HepG2 (cell line): Measurements from ENCODE around the gene ANKHD1.
"Not testable (repeated sequence)": the region's sequence is repeated elsewhere in the genome, so short reads cannot be mapped to it uniquely, and the experiment has no call there.

ENCODE experiments used
- MXI1 ChIP-seq: IDR thresholded peaks from 3 replicates; pipeline ENCODE4 v1.6.1; 2012; ENCODE audit warnings: low read depth, low read length, inconsistent platforms, borderline replicate concordance
- MYNN ChIP-seq: sonication (generic); formaldehyde crosslinking; IDR thresholded peaks from 2 replicates; pipeline ENCODE4 v1.4.0; 2020; ENCODE audit warnings: mild to moderate bottlenecking, low read depth, missing genetic modification reagents
- NFE2L1 ChIP-seq: sonication (generic); formaldehyde crosslinking; IDR thresholded peaks from 2 replicates; pipeline ENCODE4 v1.4.0; 2020; ENCODE audit warnings: missing genetic modification reagents, mild to moderate bottlenecking, borderline replicate concordance
- POLR2A ChIP-seq, 2 experiments: IDR thresholded peaks; 2 replicates each; pipeline ENCODE4 v1.6.1; 2011; ENCODE audit warnings: low read depth in 2 of 2, low read length in 2 of 2, mild to moderate bottlenecking in 1 of 2, moderate library complexity in 1 of 2; ENCODE audit not compliant: insufficient read depth in 1 of 2
- RFX5 ChIP-seq: IDR thresholded peaks from 2 replicates; pipeline ENCODE4 v1.6.1; 2011; ENCODE audit warnings: low read depth, low read length, improper control_type of control experiment
- ZBTB7B ChIP-seq: sonication (generic); formaldehyde crosslinking; IDR thresholded peaks from 2 replicates; pipeline ENCODE4 v1.4.0; 2020; ENCODE audit warnings: missing genetic modification reagents
- ZNF329 ChIP-seq: sonication (generic); formaldehyde crosslinking; IDR thresholded peaks from 2 replicates; pipeline ENCODE4 v1.9.0; 2021; ENCODE audit warnings: low read depth, mild to moderate bottlenecking, missing genetic modification reagents
- ZNF331 ChIP-seq: sonication (generic); formaldehyde crosslinking; IDR thresholded peaks from 2 replicates; pipeline ENCODE4 v1.4.0; 2020; ENCODE audit warnings: missing genetic modification reagents
- ZSCAN9 ChIP-seq: IDR thresholded peaks from 2 replicates; pipeline ENCODE4 v1.6.1; 2016; ENCODE audit warnings: borderline replicate concordance
- TF ChIP-seq, protein P1 (sequence below): sonication (generic); formaldehyde crosslinking; conservative IDR thresholded peaks from 2 replicates; pipeline ENCODE4 v1.8.0; 2022; ENCODE audit warnings: missing genetic modification reagents
- TF ChIP-seq, protein P2 (sequence below): sonication (generic); formaldehyde crosslinking; IDR thresholded peaks from 2 replicates; pipeline ENCODE4 v1.9.0; 2021; ENCODE audit warnings: missing genetic modification reagents, mild to moderate bottlenecking, borderline replicate concordance
- TF ChIP-seq, protein P3 (sequence below), 2 experiments: IDR thresholded peaks; 2 replicates each; pipeline ENCODE4 v1.6.1; 2011 to 2012; ENCODE audit warnings: low read length in 2 of 2, borderline replicate concordance in 1 of 2, low read depth in 1 of 2, mild to moderate bottlenecking in 1 of 2, moderate library complexity in 1 of 2
- TF ChIP-seq, protein P4 (sequence below): sonication (generic); formaldehyde crosslinking; IDR thresholded peaks from 2 replicates; pipeline ENCODE4 v1.4.0; 2020; ENCODE audit warnings: missing genetic modification reagents

DNA sequence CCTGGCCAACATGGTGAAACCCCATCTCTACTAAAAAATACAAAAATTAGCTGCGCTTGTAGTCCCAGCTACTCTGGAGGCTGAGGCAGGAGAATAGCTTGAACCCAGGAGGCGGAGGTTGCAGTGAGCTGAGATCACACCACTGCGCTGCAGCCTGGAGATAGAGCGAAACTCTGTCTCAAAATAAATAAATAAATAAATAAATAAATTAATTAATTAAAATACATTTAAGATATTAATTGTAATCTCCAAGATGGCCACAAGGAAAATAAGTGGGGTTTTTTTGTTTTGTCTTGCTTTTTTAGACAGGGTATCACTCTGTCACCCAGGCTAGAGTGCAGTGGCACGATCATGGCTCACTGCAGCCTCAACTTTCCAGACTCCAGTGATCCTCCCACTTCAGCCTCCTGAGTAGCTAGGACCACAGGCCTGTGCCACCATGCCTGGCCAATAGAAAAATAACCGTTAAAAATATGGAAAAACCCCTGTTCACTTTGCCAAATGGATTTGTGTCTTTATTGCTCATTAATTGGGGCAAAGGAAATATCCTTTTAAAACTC, 177.6 kb downstream of the ANKHD1 start:
- not testable (repeated sequence) for TF ChIP-seq POLR2A (IDR thresholded peaks at IDR 0.05; ENCODE audit: insufficient read depth in 1 of 2, low read depth in 2 of 2, low read length in 2 of 2); MYNN (CRISPR knock-in tag); ZSCAN9; NFE2L1; ZNF331 (CRISPR knock-in tag); ZBTB7B; ZNF329; MXI1; RFX5
- TF ChIP-seq, protein P1, sequence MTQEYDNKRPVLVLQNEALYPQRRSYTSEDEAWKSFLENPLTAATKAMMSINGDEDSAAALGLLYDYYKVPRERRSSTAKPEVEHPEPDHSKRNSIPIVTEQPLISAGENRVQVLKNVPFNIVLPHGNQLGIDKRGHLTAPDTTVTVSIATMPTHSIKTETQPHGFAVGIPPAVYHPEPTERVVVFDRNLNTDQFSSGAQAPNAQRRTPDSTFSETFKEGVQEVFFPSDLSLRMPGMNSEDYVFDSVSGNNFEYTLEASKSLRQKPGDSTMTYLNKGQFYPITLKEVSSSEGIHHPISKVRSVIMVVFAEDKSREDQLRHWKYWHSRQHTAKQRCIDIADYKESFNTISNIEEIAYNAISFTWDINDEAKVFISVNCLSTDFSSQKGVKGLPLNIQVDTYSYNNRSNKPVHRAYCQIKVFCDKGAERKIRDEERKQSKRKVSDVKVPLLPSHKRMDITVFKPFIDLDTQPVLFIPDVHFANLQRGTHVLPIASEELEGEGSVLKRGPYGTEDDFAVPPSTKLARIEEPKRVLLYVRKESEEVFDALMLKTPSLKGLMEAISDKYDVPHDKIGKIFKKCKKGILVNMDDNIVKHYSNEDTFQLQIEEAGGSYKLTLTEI (CRISPR knock-in tag), result not testable (repeated sequence)
- TF ChIP-seq, protein P2, sequence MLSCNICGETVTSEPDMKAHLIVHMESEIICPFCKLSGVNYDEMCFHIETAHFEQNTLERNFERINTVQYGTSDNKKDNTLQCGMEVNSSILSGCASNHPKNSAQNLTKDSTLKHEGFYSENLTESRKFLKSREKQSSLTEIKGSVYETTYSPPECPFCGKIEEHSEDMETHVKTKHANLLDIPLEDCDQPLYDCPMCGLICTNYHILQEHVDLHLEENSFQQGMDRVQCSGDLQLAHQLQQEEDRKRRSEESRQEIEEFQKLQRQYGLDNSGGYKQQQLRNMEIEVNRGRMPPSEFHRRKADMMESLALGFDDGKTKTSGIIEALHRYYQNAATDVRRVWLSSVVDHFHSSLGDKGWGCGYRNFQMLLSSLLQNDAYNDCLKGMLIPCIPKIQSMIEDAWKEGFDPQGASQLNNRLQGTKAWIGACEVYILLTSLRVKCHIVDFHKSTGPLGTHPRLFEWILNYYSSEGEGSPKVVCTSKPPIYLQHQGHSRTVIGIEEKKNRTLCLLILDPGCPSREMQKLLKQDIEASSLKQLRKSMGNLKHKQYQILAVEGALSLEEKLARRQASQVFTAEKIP (CRISPR knock-in tag), result not testable (repeated sequence)
- TF ChIP-seq, protein P3, sequence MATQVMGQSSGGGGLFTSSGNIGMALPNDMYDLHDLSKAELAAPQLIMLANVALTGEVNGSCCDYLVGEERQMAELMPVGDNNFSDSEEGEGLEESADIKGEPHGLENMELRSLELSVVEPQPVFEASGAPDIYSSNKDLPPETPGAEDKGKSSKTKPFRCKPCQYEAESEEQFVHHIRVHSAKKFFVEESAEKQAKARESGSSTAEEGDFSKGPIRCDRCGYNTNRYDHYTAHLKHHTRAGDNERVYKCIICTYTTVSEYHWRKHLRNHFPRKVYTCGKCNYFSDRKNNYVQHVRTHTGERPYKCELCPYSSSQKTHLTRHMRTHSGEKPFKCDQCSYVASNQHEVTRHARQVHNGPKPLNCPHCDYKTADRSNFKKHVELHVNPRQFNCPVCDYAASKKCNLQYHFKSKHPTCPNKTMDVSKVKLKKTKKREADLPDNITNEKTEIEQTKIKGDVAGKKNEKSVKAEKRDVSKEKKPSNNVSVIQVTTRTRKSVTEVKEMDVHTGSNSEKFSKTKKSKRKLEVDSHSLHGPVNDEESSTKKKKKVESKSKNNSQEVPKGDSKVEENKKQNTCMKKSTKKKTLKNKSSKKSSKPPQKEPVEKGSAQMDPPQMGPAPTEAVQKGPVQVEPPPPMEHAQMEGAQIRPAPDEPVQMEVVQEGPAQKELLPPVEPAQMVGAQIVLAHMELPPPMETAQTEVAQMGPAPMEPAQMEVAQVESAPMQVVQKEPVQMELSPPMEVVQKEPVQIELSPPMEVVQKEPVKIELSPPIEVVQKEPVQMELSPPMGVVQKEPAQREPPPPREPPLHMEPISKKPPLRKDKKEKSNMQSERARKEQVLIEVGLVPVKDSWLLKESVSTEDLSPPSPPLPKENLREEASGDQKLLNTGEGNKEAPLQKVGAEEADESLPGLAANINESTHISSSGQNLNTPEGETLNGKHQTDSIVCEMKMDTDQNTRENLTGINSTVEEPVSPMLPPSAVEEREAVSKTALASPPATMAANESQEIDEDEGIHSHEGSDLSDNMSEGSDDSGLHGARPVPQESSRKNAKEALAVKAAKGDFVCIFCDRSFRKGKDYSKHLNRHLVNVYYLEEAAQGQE (IDR thresholded peaks at IDR 0.05; ENCODE audit: borderline replicate concordance in 1 of 2, low read depth in 1 of 2, low read length in 2 of 2), result not testable (repeated sequence)
- TF ChIP-seq, protein P4, sequence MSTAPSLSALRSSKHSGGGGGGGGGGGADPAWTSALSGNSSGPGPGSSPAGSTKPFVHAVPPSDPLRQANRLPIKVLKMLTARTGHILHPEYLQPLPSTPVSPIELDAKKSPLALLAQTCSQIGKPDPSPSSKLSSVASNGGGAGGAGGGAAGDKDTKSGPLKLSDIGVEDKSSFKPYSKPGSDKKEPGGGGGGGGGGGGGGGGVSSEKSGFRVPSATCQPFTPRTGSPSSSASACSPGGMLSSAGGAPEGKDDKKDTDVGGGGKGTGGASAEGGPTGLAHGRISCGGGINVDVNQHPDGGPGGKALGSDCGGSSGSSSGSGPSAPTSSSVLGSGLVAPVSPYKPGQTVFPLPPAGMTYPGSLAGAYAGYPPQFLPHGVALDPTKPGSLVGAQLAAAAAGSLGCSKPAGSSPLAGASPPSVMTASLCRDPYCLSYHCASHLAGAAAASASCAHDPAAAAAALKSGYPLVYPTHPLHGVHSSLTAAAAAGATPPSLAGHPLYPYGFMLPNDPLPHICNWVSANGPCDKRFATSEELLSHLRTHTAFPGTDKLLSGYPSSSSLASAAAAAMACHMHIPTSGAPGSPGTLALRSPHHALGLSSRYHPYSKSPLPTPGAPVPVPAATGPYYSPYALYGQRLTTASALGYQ (CRISPR knock-in tag), result not testable (repeated sequence)
